HepG2 (cell line): ENCODE results near the gene SLC17A8. TPM values are rescaled to one million over a fixed set of nuclear protein-coding genes. Genes with fewer than 3 reads are reported as not detected.
A peak's percentile ranks its signal among the peaks of the same experiment; 100 is the strongest.

Experiments used
- ATRX ChIP-seq: sonication (generic); formaldehyde crosslinking; IDR thresholded peaks from 2 replicates; pipeline ENCODE4 v1.4.0; 2020; ENCODE audit warnings: missing genetic modification reagents, borderline replicate concordance
- ESRRA ChIP-seq: sonication (generic); formaldehyde crosslinking; IDR thresholded peaks from 2 replicates; pipeline ENCODE4 v1.5.1; 2020; ENCODE audit warnings: mild to moderate bottlenecking, low read depth, missing genetic modification reagents
- HNRNPUL1 ChIP-seq: fragments of 200-400 bp; formaldehyde crosslinking; IDR thresholded peaks from 2 replicates; pipeline ENCODE4 v1.6.1; 2017; ENCODE audit warnings: low read depth, mild to moderate bottlenecking, low read length, moderate library complexity
- IKZF1 ChIP-seq: fragments of 450-650 bp; IDR thresholded peaks from 2 replicates; pipeline ENCODE4 v1.7.1; 2016
- KDM4B ChIP-seq: sonication (generic); formaldehyde crosslinking; IDR thresholded peaks from 2 replicates; pipeline ENCODE4 v1.4.0; 2020; ENCODE audit warnings: missing genetic modification reagents
- MAZ ChIP-seq, 2 experiments: sonication (generic) in 1 of 2; formaldehyde crosslinking in 1 of 2; IDR thresholded peaks; 2 replicates each; pipeline versions ENCODE4 v1.5.0 to v1.6.1; 2012 to 2020; ENCODE audit warnings: low read depth in 2 of 2, mild to moderate bottlenecking in 2 of 2, borderline replicate concordance in 1 of 2, improper control_type of control experiment in 1 of 2, low read length in 1 of 2, missing genetic modification reagents in 1 of 2, moderate library complexity in 1 of 2
- MEIS2 ChIP-seq: sonication (generic); formaldehyde crosslinking; IDR thresholded peaks from 2 replicates; pipeline ENCODE4 v1.9.0; 2021; ENCODE audit warnings: mild to moderate bottlenecking, missing genetic modification reagents
- MLLT10 ChIP-seq: sonication (generic); formaldehyde crosslinking; IDR thresholded peaks from 2 replicates; pipeline ENCODE4 v1.4.0; 2020; ENCODE audit warnings: missing genetic modification reagents
- NFYB ChIP-seq: sonication (generic); formaldehyde crosslinking; IDR thresholded peaks from 2 replicates; pipeline ENCODE4 v1.4.0; 2020; ENCODE audit warnings: missing genetic modification reagents
- POLR2AphosphoS2 ChIP-seq: IDR thresholded peaks from 2 replicates; pipeline ENCODE4 v1.6.1; 2011; ENCODE audit warnings: low read depth, low read length, improper control_type of control experiment
- PPARG ChIP-seq: conservative IDR thresholded peaks from 2 replicates; pipeline ENCODE4 v1.6.1; 2016; ENCODE audit warnings: missing biosample characterization, missing genetic modification reagents
- SP140L ChIP-seq: sonication (generic); formaldehyde crosslinking; IDR thresholded peaks from 2 replicates; pipeline ENCODE4 v1.4.0; 2020; ENCODE audit warnings: missing genetic modification reagents, borderline replicate concordance
- SP4 ChIP-seq: sonication (generic); formaldehyde crosslinking; IDR thresholded peaks from 2 replicates; pipeline ENCODE4 v1.8.1; 2023; ENCODE audit warnings: mild to moderate bottlenecking, missing genetic modification reagents
- SPEN ChIP-seq: sonication (generic); formaldehyde crosslinking; IDR thresholded peaks from 2 replicates; pipeline ENCODE4 v1.5.1; 2020; ENCODE audit warnings: low read depth, mild to moderate bottlenecking, missing genetic modification reagents
- TMF1 ChIP-seq: sonication (generic); formaldehyde crosslinking; IDR thresholded peaks from 2 replicates; pipeline ENCODE4 v1.8.1; 2022; ENCODE audit warnings: low read depth, missing genetic modification reagents
- ZBTB3 ChIP-seq: sonication (generic); formaldehyde crosslinking; IDR thresholded peaks from 2 replicates; pipeline ENCODE4 v1.4.0; 2020; ENCODE audit warnings: low read depth, mild to moderate bottlenecking, moderate library complexity, missing genetic modification reagents, borderline replicate concordance
- ZNF20 ChIP-seq: sonication (generic); formaldehyde crosslinking; IDR thresholded peaks from 2 replicates; pipeline ENCODE4 v1.4.0; 2020; ENCODE audit warnings: mild to moderate bottlenecking, moderate library complexity, missing genetic modification reagents
- ZNF274 ChIP-seq: sonication (generic); formaldehyde crosslinking; IDR thresholded peaks from 2 replicates; pipeline ENCODE4 v1.5.1; 2020; ENCODE audit warnings: mild to moderate bottlenecking, missing genetic modification reagents
- ZNF282 ChIP-seq: fragments of 450-650 bp; IDR thresholded peaks from 2 replicates; pipeline ENCODE4 v1.6.1; 2018; ENCODE audit not compliant: partially characterized antibody
- ZNF510 ChIP-seq: sonication (generic); formaldehyde crosslinking; IDR thresholded peaks from 2 replicates; pipeline ENCODE4 v1.4.0; 2020; ENCODE audit warnings: low read depth, mild to moderate bottlenecking, missing genetic modification reagents
- ZNF781 ChIP-seq: sonication (generic); formaldehyde crosslinking; IDR thresholded peaks from 2 replicates; pipeline ENCODE4 v1.5.1; 2020; ENCODE audit warnings: borderline replicate concordance, mild to moderate bottlenecking, missing genetic modification reagents; ENCODE audit errors: not compliant biosample characterization
- polyA plus RNA-seq, 8 experiments: library from polyadenylated mRNA; depleted of rRNA in 3 of 8; stranded (reverse) in 7 of 8; unstranded in 1 of 8; fragments of >200 nt; fragmentation: Illumina TruSeq in 4 of 8; extraction: Trizol in 4 of 8; gene quantifications; 2 replicates each; pipeline versions ENCODE4 v1.2.1 to v1.2.3, GENCODE V29; 2011 to 2016; ENCODE audit warnings: low read depth in 4 of 8, missing spikeins in 1 of 8, mixed read lengths in 1 of 8; ENCODE audit not compliant: insufficient read depth in 1 of 8
- total RNA-seq, 5 experiments: library from RNA; depleted of rRNA; stranded (reverse); fragments of >200 nt; fragmentation: Illumina TruSeq; extraction: Trizol; gene quantifications; 2 replicates each; pipeline ENCODE4 v1.2.3, GENCODE V29; 2016; ENCODE audit warnings: low read depth in 1 of 5
- TF ChIP-seq, protein P1 (sequence below): sonication (generic); formaldehyde crosslinking; IDR thresholded peaks from 2 replicates; pipeline ENCODE4 v1.5.1; 2020; ENCODE audit warnings: mild to moderate bottlenecking, missing genetic modification reagents, moderate library complexity
- TF ChIP-seq, protein P2 (sequence below): sonication (generic); formaldehyde crosslinking; IDR thresholded peaks from 2 replicates; pipeline ENCODE4 v1.4.0; 2020; ENCODE audit warnings: missing genetic modification reagents, borderline replicate concordance
- TF ChIP-seq, protein P3 (sequence below): sonication (generic); formaldehyde crosslinking; IDR thresholded peaks from 2 replicates; pipeline ENCODE4 v1.5.0; 2020; ENCODE audit warnings: missing genetic modification reagents
- TF ChIP-seq, protein P4 (sequence below): sonication (generic); formaldehyde crosslinking; IDR thresholded peaks from 2 replicates; pipeline ENCODE4 v1.5.0; 2020; ENCODE audit warnings: mild to moderate bottlenecking, low read depth, missing genetic modification reagents, borderline replicate concordance

The SLC17A8 gene
- total and polyA plus RNA-seq, 2 of the 13 experiments (the other 11 are each of a cell fraction or from before 2014, with no cell fraction given), result 0.07 to 0.15 TPM

DNA sequence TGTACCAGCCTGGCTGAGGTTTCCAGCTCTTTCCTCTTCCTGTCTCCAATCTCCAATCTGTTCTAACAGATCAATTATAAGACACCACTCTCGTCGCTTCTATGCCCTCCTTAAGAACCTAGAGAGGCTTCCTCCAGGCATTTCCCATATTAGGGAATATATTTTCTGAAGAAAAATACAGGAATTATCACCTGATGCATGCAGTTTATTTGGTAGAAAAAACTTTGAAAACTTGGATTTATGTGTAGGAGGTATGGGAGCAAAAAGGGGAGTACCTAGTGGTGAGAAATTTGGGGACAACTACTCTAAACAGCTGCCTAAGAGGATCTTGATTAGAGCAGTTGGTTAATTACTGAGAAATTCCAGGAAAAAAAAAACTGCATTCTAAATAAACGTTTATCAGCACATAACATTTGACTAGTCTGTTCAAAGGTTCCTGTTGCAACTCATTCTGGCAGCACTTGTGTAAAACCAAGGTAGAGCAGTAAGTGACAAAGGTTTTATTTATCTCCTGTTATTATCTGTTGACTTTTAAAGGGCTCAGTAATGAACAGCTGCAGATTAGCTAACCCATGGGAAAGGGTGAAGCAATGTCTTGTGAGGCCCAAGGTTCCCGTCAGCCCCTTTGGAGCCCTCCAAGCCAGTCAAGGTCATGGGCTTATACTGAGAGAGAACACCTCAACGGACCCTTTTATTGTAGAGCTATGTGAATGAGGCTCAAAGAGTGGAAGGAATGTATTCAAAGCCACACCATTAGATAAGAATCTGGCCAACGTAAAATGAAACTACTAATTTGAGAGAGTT is 80.4 kb downstream of the SLC17A8 start (continued):
- no peak for TF ChIP-seq ZBTB3 (CRISPR knock-in tag)
- TF ChIP-seq KDM4B (CRISPR knock-in tag), result peak; percentile 78; the same call in 1 of the 2 replicates
- no peak for TF ChIP-seq POLR2AphosphoS2
- TF ChIP-seq, protein P1, sequence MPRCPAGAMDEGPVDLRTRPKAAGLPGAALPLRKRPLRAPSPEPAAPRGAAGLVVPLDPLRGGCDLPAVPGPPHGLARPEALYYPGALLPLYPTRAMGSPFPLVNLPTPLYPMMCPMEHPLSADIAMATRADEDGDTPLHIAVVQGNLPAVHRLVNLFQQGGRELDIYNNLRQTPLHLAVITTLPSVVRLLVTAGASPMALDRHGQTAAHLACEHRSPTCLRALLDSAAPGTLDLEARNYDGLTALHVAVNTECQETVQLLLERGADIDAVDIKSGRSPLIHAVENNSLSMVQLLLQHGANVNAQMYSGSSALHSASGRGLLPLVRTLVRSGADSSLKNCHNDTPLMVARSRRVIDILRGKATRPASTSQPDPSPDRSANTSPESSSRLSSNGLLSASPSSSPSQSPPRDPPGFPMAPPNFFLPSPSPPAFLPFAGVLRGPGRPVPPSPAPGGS (CRISPR knock-in tag), result no peak
- TF ChIP-seq, protein P2, sequence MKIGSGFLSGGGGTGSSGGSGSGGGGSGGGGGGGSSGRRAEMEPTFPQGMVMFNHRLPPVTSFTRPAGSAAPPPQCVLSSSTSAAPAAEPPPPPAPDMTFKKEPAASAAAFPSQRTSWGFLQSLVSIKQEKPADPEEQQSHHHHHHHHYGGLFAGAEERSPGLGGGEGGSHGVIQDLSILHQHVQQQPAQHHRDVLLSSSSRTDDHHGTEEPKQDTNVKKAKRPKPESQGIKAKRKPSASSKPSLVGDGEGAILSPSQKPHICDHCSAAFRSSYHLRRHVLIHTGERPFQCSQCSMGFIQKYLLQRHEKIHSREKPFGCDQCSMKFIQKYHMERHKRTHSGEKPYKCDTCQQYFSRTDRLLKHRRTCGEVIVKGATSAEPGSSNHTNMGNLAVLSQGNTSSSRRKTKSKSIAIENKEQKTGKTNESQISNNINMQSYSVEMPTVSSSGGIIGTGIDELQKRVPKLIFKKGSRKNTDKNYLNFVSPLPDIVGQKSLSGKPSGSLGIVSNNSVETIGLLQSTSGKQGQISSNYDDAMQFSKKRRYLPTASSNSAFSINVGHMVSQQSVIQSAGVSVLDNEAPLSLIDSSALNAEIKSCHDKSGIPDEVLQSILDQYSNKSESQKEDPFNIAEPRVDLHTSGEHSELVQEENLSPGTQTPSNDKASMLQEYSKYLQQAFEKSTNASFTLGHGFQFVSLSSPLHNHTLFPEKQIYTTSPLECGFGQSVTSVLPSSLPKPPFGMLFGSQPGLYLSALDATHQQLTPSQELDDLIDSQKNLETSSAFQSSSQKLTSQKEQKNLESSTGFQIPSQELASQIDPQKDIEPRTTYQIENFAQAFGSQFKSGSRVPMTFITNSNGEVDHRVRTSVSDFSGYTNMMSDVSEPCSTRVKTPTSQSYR (CRISPR knock-in tag), result peak; percentile 63; the same call in 1 of the 2 replicates
- TF ChIP-seq ZNF274, result no peak
- TF ChIP-seq ZNF510 (CRISPR knock-in tag), result no peak
- no peak for TF ChIP-seq ZNF282
- TF ChIP-seq ATRX (CRISPR knock-in tag), result no peak
- TF ChIP-seq ZNF20 (CRISPR knock-in tag), result no peak
- peak; percentile 87 for TF ChIP-seq MEIS2 (CRISPR knock-in tag)
- TF ChIP-seq ZNF781 (CRISPR knock-in tag), result peak; percentile 42
- no peak for TF ChIP-seq IKZF1
- TF ChIP-seq PPARG, result peak; percentile 92
- no peak for TF ChIP-seq MLLT10
- no peak for TF ChIP-seq HNRNPUL1
- TF ChIP-seq TMF1 (CRISPR knock-in tag), result no peak
- 0 out of 2 replicates have a peak, but pooled peaks have one; percentile 10 for TF ChIP-seq SP4 (CRISPR knock-in tag)
- TF ChIP-seq MAZ (IDR thresholded peaks at IDR 0.05; ENCODE audit: borderline replicate concordance, low read depth, low read length), result 0 out of 2 replicates have a peak, but pooled peaks have one; percentile 27
- TF ChIP-seq MAZ (CRISPR knock-in tag; IDR thresholded peaks at IDR 0.05; ENCODE audit: low read depth), result peak; percentile 53; the same call in 1 of the 2 replicates
- no peak for TF ChIP-seq NFYB (CRISPR knock-in tag)
- TF ChIP-seq, protein P3, sequence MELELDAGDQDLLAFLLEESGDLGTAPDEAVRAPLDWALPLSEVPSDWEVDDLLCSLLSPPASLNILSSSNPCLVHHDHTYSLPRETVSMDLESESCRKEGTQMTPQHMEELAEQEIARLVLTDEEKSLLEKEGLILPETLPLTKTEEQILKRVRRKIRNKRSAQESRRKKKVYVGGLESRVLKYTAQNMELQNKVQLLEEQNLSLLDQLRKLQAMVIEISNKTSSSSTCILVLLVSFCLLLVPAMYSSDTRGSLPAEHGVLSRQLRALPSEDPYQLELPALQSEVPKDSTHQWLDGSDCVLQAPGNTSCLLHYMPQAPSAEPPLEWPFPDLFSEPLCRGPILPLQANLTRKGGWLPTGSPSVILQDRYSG, result no peak
- peak; percentile 88 for TF ChIP-seq ESRRA (CRISPR knock-in tag)
- peak; percentile 70; the same call in 1 of the 2 replicates for TF ChIP-seq SPEN (CRISPR knock-in tag)
- TF ChIP-seq, protein P4, sequence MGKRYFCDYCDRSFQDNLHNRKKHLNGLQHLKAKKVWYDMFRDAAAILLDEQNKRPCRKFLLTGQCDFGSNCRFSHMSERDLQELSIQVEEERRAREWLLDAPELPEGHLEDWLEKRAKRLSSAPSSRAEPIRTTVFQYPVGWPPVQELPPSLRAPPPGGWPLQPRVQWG, result no peak
- no peak for TF ChIP-seq SP140L (CRISPR knock-in tag)
